ENCODE data around the gene DUSP6. TPM values are rescaled to one million over a fixed set of nuclear protein-coding genes. Genes with fewer than 3 reads are reported as not detected.

DUSP6 gene
- total and polyA plus RNA-seq, 9 of the 15 experiments (the other 6 are each of a cell fraction or from before 2014, with no cell fraction given) = 0.04 to 0.60 (median 0.08) TPM; not detected in 2

DNA sequence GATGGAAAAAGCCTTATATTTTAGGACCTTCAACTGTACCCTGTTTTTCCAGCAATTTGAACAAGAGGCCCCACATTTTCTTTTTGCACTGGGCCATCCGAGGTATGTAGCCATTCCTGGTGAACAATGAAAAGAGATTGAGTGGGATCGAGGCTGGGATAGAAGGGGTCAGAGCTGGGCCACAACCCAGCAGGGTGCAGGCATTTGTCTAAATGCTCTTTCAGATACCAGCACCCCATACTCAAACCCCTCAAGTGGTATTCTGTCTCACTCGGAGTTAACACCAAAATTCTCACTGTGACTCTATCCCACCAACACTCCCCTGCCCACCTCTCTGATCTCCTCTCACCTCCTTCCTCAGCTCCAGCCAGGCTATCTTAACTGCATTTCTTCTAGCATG is 26.8 kb downstream of the DUSP6 start:
- Histone ChIP-seq H3K79me2 (ENCODE audit: control insufficient read depth, insufficient read depth, low read length) (no peaks in the 10 kb centered on the region), H3K4me1 (replicated peaks in 1 of 2; ENCODE audit: control insufficient read depth in 2 of 2, insufficient read depth in 2 of 2, low read length in 2 of 2) (peaks cover 0 to 7% of the 10 kb centered on the region in 2 experiments; a peak in 2 of 5 replicates), H3K4me3 (no peak overlapping the region), H3K27me3 (ENCODE audit: control insufficient read depth in 2 of 2, insufficient read depth in 2 of 2, low read length in 2 of 2) (no peaks in the 10 kb centered on the region; a peak in 1 of 5 replicates), H3K27ac (ENCODE audit: extremely low read depth, low read depth, low read length) (no peak overlapping the region), H2AFZ (ENCODE audit: low read depth, low read length) (peak overlapping the region; percentile 7; the same call in 1 of the 2 replicates), H3K9me1 (ENCODE audit: control insufficient read depth, insufficient read depth, low read length) (no peaks in the 10 kb centered on the region), H3K36me3 (ENCODE audit: control insufficient read depth, insufficient read depth, low read length) (no peaks in the 10 kb centered on the region), H3K9ac (ENCODE audit: insufficient read depth in 1 of 2, low read depth in 2 of 2, low read length in 2 of 2) (no peak overlapping the region), H3K9me3 (replicated peaks; ENCODE audit: control insufficient read depth, insufficient read depth, low read depth, low read length) (no peaks in the 10 kb centered on the region), H3K4me2 (ENCODE audit: insufficient read depth, low read length) (no peak overlapping the region), H4K20me1 (replicated peaks; ENCODE audit: control insufficient read depth, insufficient read depth, low read length) (no peaks in the 10 kb centered on the region)
- FAIRE-seq (no peak), ATAC-seq (no peak), DNase-seq (ENCODE audit: extremely low read depth in 1 of 4, low spot score in 3 of 4) (no peak)
- intact Hi-C loops (cut with micrococcal nuclease) = no loop called here
- CTCF ChIA-PET (ENCODE audit: low intra/inter-chr PET ratio) = no interaction called here
- in situ Hi-C loops (cut with MboI) = loop anchor here (5.0 kb wide), 1 partner anchor 47 kb away; no protein-coding TSS in a partner anchor
- BruUV-seq (replicated peaks) = no TSS peak
- 3% methylated on average over 3 of the region's 3 CpGs for WGBS (ENCODE audit: insufficient coverage, low coverage, missing lambda C conversion rate)
- TF ChIP-seq ZNF551 (CRISPR knock-in tag; IDR thresholded peaks at IDR 0.05) (no peak), SMAD4 (CRISPR knock-in tag; conservative IDR thresholded peaks at IDR 0.05) (0 out of 2 replicates have a peak, but pooled peaks have one; percentile 15)
- POLR2A ChIA-PET = no interaction called here

GRCh38 chr12:89324437-89324836 is 27.9 kb downstream of the DUSP6 start:
- Histone ChIP-seq H3K27ac (ENCODE audit: extremely low read depth, low read depth, low read length) (no peak overlapping the region), H3K9me3 (replicated peaks; ENCODE audit: control insufficient read depth, insufficient read depth, low read depth, low read length) (no peaks in the 10 kb centered on the region), H3K9ac (ENCODE audit: insufficient read depth in 1 of 2, low read depth in 2 of 2, low read length in 2 of 2) (no peak overlapping the region), H2AFZ (ENCODE audit: low read depth, low read length) (peak overlapping the region; percentile 62), H3K36me3 (ENCODE audit: control insufficient read depth, insufficient read depth, low read length) (no peaks in the 10 kb centered on the region), H3K4me3 (no peak overlapping the region), H3K9me1 (ENCODE audit: control insufficient read depth, insufficient read depth, low read length) (no peaks in the 10 kb centered on the region), H3K4me2 (ENCODE audit: insufficient read depth, low read length) (no peak overlapping the region), H4K20me1 (replicated peaks; ENCODE audit: control insufficient read depth, insufficient read depth, low read length) (no peaks in the 10 kb centered on the region), H3K27me3 (ENCODE audit: control insufficient read depth in 2 of 2, insufficient read depth in 2 of 2, low read length in 2 of 2) (no peaks in the 10 kb centered on the region; a peak in 1 of 5 replicates), H3K79me2 (ENCODE audit: control insufficient read depth, insufficient read depth, low read length) (no peaks in the 10 kb centered on the region), H3K4me1 (replicated peaks in 1 of 2; ENCODE audit: control insufficient read depth in 2 of 2, insufficient read depth in 2 of 2, low read length in 2 of 2) (peaks cover 0 to 7% of the 10 kb centered on the region in 2 experiments; a peak in 2 of 5 replicates)
- CTCF ChIA-PET (ENCODE audit: low intra/inter-chr PET ratio) = no interaction called here
- DNase-seq (ENCODE audit: extremely low read depth in 1 of 4, low spot score in 3 of 4) = no peak
- POLR2A ChIA-PET = no interaction called here
- intact Hi-C loops (cut with micrococcal nuclease) (no loop called here), in situ Hi-C loops (cut with MboI) (no loop called here)
- FAIRE-seq = no peak
- no TSS peak for BruUV-seq (replicated peaks)
- no peak for TF ChIP-seq CTBP1 (IDR thresholded peaks at IDR 0.05; ENCODE audit: borderline replicate concordance)
- no peak for TF ChIP-seq TGIF2 (CRISPR knock-in tag; IDR thresholded peaks at IDR 0.05)
- TF ChIP-seq HMGXB4 (CRISPR knock-in tag; IDR thresholded peaks at IDR 0.05) = no peak
- TF ChIP-seq ZNF324 (CRISPR knock-in tag; IDR thresholded peaks at IDR 0.05) = peak; percentile 61; the same call in 1 of the 2 replicates
- 23% methylated on average over 7 of the region's 7 CpGs for whole genome bisulfite sequencing (ENCODE audit: insufficient coverage, low coverage, missing lambda C conversion rate)
- ATAC-seq = no peak

Measured in K562 (cell line).